Endothelial cell of umbilical vein (primary cell): ENCODE measurements around the gene FAM184B. TPM values are rescaled to one million over a fixed set of nuclear protein-coding genes. Genes with fewer than 3 reads are reported as not detected.

Experiments used
- BruUV-seq: library from RNA; stranded (reverse); fragments of 400-500 nt; replicated peaks from 2 replicates; lab custom pipeline; 2021; lab: Mats Ljungman, UMichigan
- CTCF ChIA-PET: fragments of 300-600, 350-600 bp; sonication (Branson Sonifier 250); formaldehyde crosslinking; loops from one replicate; lab custom pipeline; 2021; ENCODE audit warnings: antibody characterized with exemption, inconsistent platforms; lab: Charles Lee
- POLR2A ChIA-PET: fragments of 300-600, 350-600 bp; sonication (Branson Sonifier 250); formaldehyde crosslinking; loops from one replicate; lab custom pipeline; 2021; ENCODE audit warnings: antibody characterized with exemption, inconsistent platforms; lab: Charles Lee
- DNase-seq: peaks from one replicate; pipeline ENCODE4 v3.0.0-alpha.2; 2011; ENCODE audit warnings: low read depth, low spot score
- FAIRE-seq: peaks from 2 replicates; lab custom pipeline; 2011; peaks lifted over from hg19 to GRCh38; lab: Jason Lieb, UNC
- H2AFZ ChIP-seq: 2 replicates; pipeline ENCODE4 v1.6.0; 2012; ENCODE audit warnings: low read depth, low read length, control low read depth, inconsistent platforms
- H3K27ac ChIP-seq: 2 replicates; pipeline ENCODE4 v1.5.1; 2011; ENCODE audit warnings: low read depth, mild to moderate bottlenecking, control low read depth, low read length, moderate library complexity; ENCODE audit not compliant: insufficient read depth
- H3K27me3 ChIP-seq, 2 experiments: 2 replicates each; pipeline versions ENCODE4 v1.6.0 to v1.6.1; 2011; ENCODE audit warnings: low read length in 2 of 2, mixed read lengths in 1 of 2; ENCODE audit not compliant: control insufficient read depth in 2 of 2, insufficient read depth in 2 of 2
- H3K36me3 ChIP-seq, 2 experiments: 2 replicates in 1 of 2; 3 replicates in 1 of 2; pipeline ENCODE4 v1.5.1; 2011; ENCODE audit warnings: low read length in 2 of 2, mild to moderate bottlenecking in 1 of 2, moderate library complexity in 1 of 2; ENCODE audit not compliant: control insufficient read depth in 2 of 2, insufficient read depth in 2 of 2; ENCODE audit errors: extremely low read depth in 1 of 2
- H3K4me1 ChIP-seq: 3 replicates; pipeline ENCODE4 v1.5.1; 2011; ENCODE audit warnings: mild to moderate bottlenecking, low read length; ENCODE audit not compliant: control insufficient read depth, insufficient read depth; ENCODE audit errors: extremely low read depth
- H3K4me2 ChIP-seq: 2 replicates; pipeline ENCODE4 v1.6.1; 2011; ENCODE audit warnings: low read length, control low read depth, mixed read lengths; ENCODE audit not compliant: insufficient read depth
- H3K4me3 ChIP-seq, 3 experiments: fragments of 200-600 bp in 1 of 3; sonication (generic), shearing (Covaris generic) in 1 of 3; replicated peaks in 1 of 3; 2 replicates each; pipeline ENCODE4 v1.5.1; 2011 to 2016; ENCODE audit warnings: control low read depth in 3 of 3, low read length in 3 of 3, mild to moderate bottlenecking in 2 of 3, inconsistent platforms in 1 of 3, low read depth in 1 of 3, moderate library complexity in 1 of 3; ENCODE audit not compliant: insufficient read depth in 1 of 3
- H3K79me2 ChIP-seq: 2 replicates; pipeline ENCODE4 v1.6.0; 2012; ENCODE audit warnings: low read length, inconsistent platforms; ENCODE audit not compliant: control insufficient read depth, insufficient read depth
- H3K9ac ChIP-seq: replicated peaks from 2 replicates; pipeline ENCODE3; 2011; ENCODE audit warnings: low read length, control low read depth; ENCODE audit not compliant: insufficient read depth; ENCODE audit errors: extremely low read depth
- H3K9me1 ChIP-seq: replicated peaks from 3 replicates; pipeline ENCODE4 v1.6.0; 2011; ENCODE audit warnings: mild to moderate bottlenecking, low read length; ENCODE audit not compliant: control insufficient read depth, insufficient read depth; ENCODE audit errors: extremely low read depth
- H3K9me3 ChIP-seq: replicated peaks from 2 replicates; pipeline ENCODE4 v1.5.1; 2012; ENCODE audit warnings: low read length, inconsistent platforms; ENCODE audit not compliant: control insufficient read depth, insufficient read depth
- H4K20me1 ChIP-seq: replicated peaks from 2 replicates; pipeline ENCODE3; 2011; ENCODE audit warnings: mild to moderate bottlenecking, low read length; ENCODE audit not compliant: control insufficient read depth, insufficient read depth; ENCODE audit errors: extremely low read depth
- EZH2 ChIP-seq: IDR thresholded peaks from 2 replicates; pipeline ENCODE4 v1.6.1; 2012; ENCODE audit warnings: borderline replicate concordance, low read depth, mild to moderate bottlenecking, moderate library complexity, low read length, inconsistent platforms; ENCODE audit not compliant: severe bottlenecking
- FOS ChIP-seq: IDR thresholded peaks from 2 replicates; pipeline ENCODE4 v1.6.1; 2011; ENCODE audit warnings: mild to moderate bottlenecking, low read length, moderate library complexity, borderline replicate concordance; ENCODE audit not compliant: insufficient read depth
- GATA2 ChIP-seq: IDR thresholded peaks from 2 replicates; pipeline ENCODE4 v1.7.0; 2011; ENCODE audit warnings: low read depth, mild to moderate bottlenecking, moderate library complexity, mixed read lengths, low read length; ENCODE audit not compliant: insufficient read length, insufficient read depth
- JUN ChIP-seq: IDR thresholded peaks from 2 replicates; pipeline ENCODE4 v1.6.1; 2011; ENCODE audit warnings: borderline replicate concordance, low read depth; ENCODE audit not compliant: insufficient read length, insufficient read depth
- MYC ChIP-seq: IDR thresholded peaks from one replicate; pipeline ENCODE4 v1.6.1; 2011; ENCODE audit warnings: mild to moderate bottlenecking, low read depth, low read length
- POLR2A ChIP-seq: IDR thresholded peaks from 2 replicates; pipeline ENCODE4 v1.6.1; 2012; ENCODE audit warnings: low read depth, mild to moderate bottlenecking, control low read depth, low read length
- POLR2AphosphoS5 ChIP-seq: IDR thresholded peaks from 2 replicates; pipeline ENCODE4 v1.6.1; 2012; ENCODE audit warnings: low read depth, mild to moderate bottlenecking, control low read depth, low read length, moderate library complexity; ENCODE audit not compliant: insufficient read depth
- dilution Hi-C: fragments of 300-500 bp; cut with MboI; formaldehyde crosslinking; loops from one replicate; pipeline ENCODE4 v1.15.0; 2019; ENCODE audit warnings: low sequenced_read_pairs; ENCODE audit not compliant: extremely low pct_ligation_motif_present
- intact Hi-C: fragments of 100-400 bp; cut with micrococcal nuclease; formaldehyde crosslinking; loops from one replicate; pipeline ENCODE4 v1.10.0; 2022
- polyA plus RNA-seq, 4 experiments: library from polyadenylated mRNA; depleted of rRNA in 3 of 4; stranded (reverse) in 3 of 4; unstranded in 1 of 4; fragments of >200 nt; gene quantifications; 2 replicates each; pipeline versions ENCODE4 v1.2.1 to v1.2.3, GENCODE V29; 2011 to 2012; ENCODE audit warnings: missing spikeins in 1 of 4
- total RNA-seq: library from RNA; stranded (reverse); gene quantifications from 2 replicates; pipeline ENCODE4 v1.2.3, GENCODE V29; 2021
- TF ChIP-seq, protein P1 (sequence below): IDR thresholded peaks from 2 replicates; pipeline ENCODE4 v1.6.1; 2011; ENCODE audit not compliant: insufficient read depth, insufficient read length
- TF ChIP-seq, protein P2 (sequence below), 2 donors: IDR thresholded peaks; 1 replicate in 1 of 2; 2 replicates in 1 of 2; pipeline ENCODE4 v1.5.1; 2011; ENCODE audit warnings: low read length in 2 of 2, mild to moderate bottlenecking in 2 of 2, moderate library complexity in 2 of 2, control low read depth in 1 of 2, inconsistent platforms in 1 of 2, low read depth in 1 of 2; ENCODE audit not compliant: insufficient read depth in 1 of 2; ENCODE audit errors: extremely low read depth in 1 of 2

Gene FAM184B
- total and polyA plus RNA-seq, 2 donors (not counting 3 experiments of a cell fraction or from before 2014, with no cell fraction given), result not detected

DNA sequence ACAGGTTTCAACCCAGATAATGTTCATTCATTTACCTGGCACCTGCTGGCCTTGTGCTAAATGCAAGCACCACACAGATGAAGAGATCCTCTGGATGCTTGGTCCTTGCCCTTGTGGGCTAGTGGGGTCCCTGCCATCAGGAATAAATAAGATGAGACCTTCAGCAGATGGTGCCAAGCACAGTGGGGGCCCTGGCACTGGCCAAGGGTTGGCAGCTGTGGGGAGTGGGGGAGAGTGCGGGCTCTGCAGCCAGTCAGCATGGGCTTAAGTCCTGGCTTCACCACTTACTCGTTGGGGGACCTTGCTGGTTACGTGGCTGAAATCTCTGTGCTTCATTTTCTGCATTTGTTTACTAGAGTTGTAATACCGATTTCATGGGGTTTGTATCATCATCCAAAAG, 197.5 kb downstream of the FAM184B start:
- CTCF ChIA-PET, result interaction anchor here (1.9 to 2.1 kb wide), 2 partner anchors 16 to 35 kb away, joined by 5 to 7 read pairs; no protein-coding TSS in a partner anchor
- POLR2A ChIA-PET, result no interaction called here
- no peak for DNase-seq

More for the DNA sequence above, 197.5 kb downstream of the FAM184B start:
- no peak overlapping the region for H3K27ac ChIP-seq
- no peak overlapping the region for H3K9ac ChIP-seq
- H3K9me1 ChIP-seq, result no peaks in the 10 kb centered on the region
- FAIRE-seq, result no peak
- intact Hi-C loops, result no loop called here
- no TSS peak for BruUV-seq
- dilution Hi-C loops, result no loop called here
- H4K20me1 ChIP-seq, result no peaks in the 10 kb centered on the region
- no peaks in the 10 kb centered on the region for H3K79me2 ChIP-seq
- H3K9me3 ChIP-seq, result no peaks in the 10 kb centered on the region
- H3K27me3 ChIP-seq, result no peaks in the 10 kb centered on the region
- no peak overlapping the region for H2AFZ ChIP-seq
- H3K4me3 ChIP-seq, result no peak overlapping the region
- peaks cover 27 to 40% of the 10 kb centered on the region in 2 experiments for H3K36me3 ChIP-seq
- peaks cover 26% of the 10 kb centered on the region for H3K4me1 ChIP-seq
- TF ChIP-seq EZH2 (no peak), POLR2A (no peak), GATA2 (no peak), MYC (no peak), FOS (no peak), POLR2AphosphoS5 (no peak), JUN (no peak)
- TF ChIP-seq, protein P1, sequence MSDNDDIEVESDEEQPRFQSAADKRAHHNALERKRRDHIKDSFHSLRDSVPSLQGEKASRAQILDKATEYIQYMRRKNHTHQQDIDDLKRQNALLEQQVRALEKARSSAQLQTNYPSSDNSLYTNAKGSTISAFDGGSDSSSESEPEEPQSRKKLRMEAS, result no peak
- TF ChIP-seq, protein P2, sequence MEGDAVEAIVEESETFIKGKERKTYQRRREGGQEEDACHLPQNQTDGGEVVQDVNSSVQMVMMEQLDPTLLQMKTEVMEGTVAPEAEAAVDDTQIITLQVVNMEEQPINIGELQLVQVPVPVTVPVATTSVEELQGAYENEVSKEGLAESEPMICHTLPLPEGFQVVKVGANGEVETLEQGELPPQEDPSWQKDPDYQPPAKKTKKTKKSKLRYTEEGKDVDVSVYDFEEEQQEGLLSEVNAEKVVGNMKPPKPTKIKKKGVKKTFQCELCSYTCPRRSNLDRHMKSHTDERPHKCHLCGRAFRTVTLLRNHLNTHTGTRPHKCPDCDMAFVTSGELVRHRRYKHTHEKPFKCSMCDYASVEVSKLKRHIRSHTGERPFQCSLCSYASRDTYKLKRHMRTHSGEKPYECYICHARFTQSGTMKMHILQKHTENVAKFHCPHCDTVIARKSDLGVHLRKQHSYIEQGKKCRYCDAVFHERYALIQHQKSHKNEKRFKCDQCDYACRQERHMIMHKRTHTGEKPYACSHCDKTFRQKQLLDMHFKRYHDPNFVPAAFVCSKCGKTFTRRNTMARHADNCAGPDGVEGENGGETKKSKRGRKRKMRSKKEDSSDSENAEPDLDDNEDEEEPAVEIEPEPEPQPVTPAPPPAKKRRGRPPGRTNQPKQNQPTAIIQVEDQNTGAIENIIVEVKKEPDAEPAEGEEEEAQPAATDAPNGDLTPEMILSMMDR (IDR thresholded peaks at IDR 0.05; ENCODE audit: extremely low read depth in 1 of 2, insufficient read depth in 1 of 2, low read depth in 1 of 2, low read length in 2 of 2), result no peak
- H3K4me2 ChIP-seq, result no peak overlapping the region
